Hepatocyte (in vitro differentiated cells): Measurements from ENCODE around the gene AP2A2. TPM values are rescaled to one million over a fixed set of nuclear protein-coding genes. Genes with fewer than 3 reads are reported as not detected.
A peak's percentile ranks its signal among the peaks of the same experiment; 100 is the strongest.

Experiments used
- DNase-seq: peaks from one replicate; pipeline ENCODE4 v3.0.0-alpha.2; 2016; ENCODE audit warnings: low spot score
- H2AFZ ChIP-seq: fragments of 200-600 bp; sonication (generic); 2 replicates; pipeline ENCODE4 v1.6.0; 2016; ENCODE audit warnings: antibody characterized with exemption, mild to moderate bottlenecking
- H3K27ac ChIP-seq: fragments of 200-600 bp; sonication (generic); 2 replicates; pipeline ENCODE4 v1.5.1; 2016; ENCODE audit warnings: mild to moderate bottlenecking
- H3K27me3 ChIP-seq: fragments of 200-600 bp; sonication (generic); 2 replicates; pipeline ENCODE4 v1.6.1; 2016
- H3K36me3 ChIP-seq: fragments of 200-600 bp; sonication (generic); replicated peaks from 2 replicates; pipeline ENCODE4 v1.5.1; 2016; ENCODE audit warnings: low read depth; ENCODE audit not compliant: insufficient read depth
- H3K4me1 ChIP-seq: fragments of 200-600 bp; sonication (generic); 2 replicates; pipeline ENCODE4 v1.5.1; 2016; ENCODE audit warnings: mild to moderate bottlenecking, moderate library complexity; ENCODE audit not compliant: insufficient read depth
- H3K4me2 ChIP-seq: fragments of 200-600 bp; sonication (generic); 2 replicates; pipeline ENCODE4 v1.6.0; 2016
- H3K4me3 ChIP-seq: fragments of 200-600 bp; sonication (generic); 2 replicates; pipeline ENCODE4 v1.5.1; 2016; ENCODE audit warnings: mild to moderate bottlenecking
- H3K79me2 ChIP-seq: fragments of 200-600 bp; sonication (generic); 2 replicates; pipeline ENCODE4 v1.6.0; 2017; ENCODE audit warnings: mild to moderate bottlenecking
- H3K9me2 ChIP-seq: fragments of 200-600 bp; sonication (generic); replicated peaks from 2 replicates; pipeline ENCODE4 v1.6.0; 2017; ENCODE audit warnings: mild to moderate bottlenecking; ENCODE audit not compliant: insufficient read depth
- H3K9me3 ChIP-seq: fragments of 200-600 bp; sonication (generic); 2 replicates; pipeline ENCODE4 v1.5.1; 2016; ENCODE audit warnings: low read depth, mild to moderate bottlenecking
- H4K20me1 ChIP-seq: fragments of 200-600 bp; sonication (generic); 2 replicates; pipeline ENCODE4 v1.6.0; 2016; ENCODE audit warnings: mild to moderate bottlenecking; ENCODE audit not compliant: insufficient read depth, poor library complexity, severe bottlenecking
- CTCF ChIP-seq: fragments of 200-600 bp; sonication (generic); IDR thresholded peaks from 2 replicates; pipeline ENCODE4 v1.5.1; 2016; ENCODE audit warnings: antibody characterized with exemption, mild to moderate bottlenecking; ENCODE audit not compliant: poor library complexity
- EZH2 ChIP-seq: fragments of 200-600 bp; sonication (generic); IDR thresholded peaks from 2 replicates; pipeline ENCODE4 v1.6.1; 2016; ENCODE audit warnings: antibody characterized with exemption, mild to moderate bottlenecking, borderline replicate concordance
- EZH2phosphoT487 ChIP-seq: fragments of 200-600 bp; sonication (generic); IDR thresholded peaks from one replicate; pipeline ENCODE4 v1.6.1; 2018; ENCODE audit warnings: antibody characterized with exemption, mild to moderate bottlenecking, low read depth, moderate library complexity; ENCODE audit not compliant: unreplicated experiment, severe bottlenecking
- WGBS: methylation state at CpG from one replicate; pipeline ENCODE4 v1.1.6; 2016; ENCODE audit warnings: low lambda C conversion rate; ENCODE audit errors: missing lambda C conversion rate; 5-methylcytosine and 5-hydroxymethylcytosine counted together
- polyA plus RNA-seq: library from polyadenylated mRNA; unstranded; fragments of >200 nt; fragmentation: Nextera tagmentation; extraction: Ambion mirVana; gene quantifications from 2 replicates; pipeline ENCODE4 v1.2.1, GENCODE V29; 2016
- total RNA-seq: library from RNA; depleted of rRNA; stranded (reverse); fragments of >200 nt; gene quantifications from 2 replicates; pipeline ENCODE4 v1.2.3, GENCODE V29; 2014

Gene AP2A2
- total and polyA plus RNA-seq, 2 experiments from 2014 or later, result 49.7 to 68.0 TPM

- H3K27ac ChIP-seq, result peak overlapping the region; percentile 78
- peaks cover 70% of the 10 kb centered on the region for H3K4me1 ChIP-seq
- H3K79me2 ChIP-seq, result peaks cover 76% of the 10 kb centered on the region
- H3K36me3 ChIP-seq, result no peaks in the 10 kb centered on the region
- H3K27me3 ChIP-seq, result no peaks in the 10 kb centered on the region
- H2AFZ ChIP-seq, result no peak overlapping the region
- TF ChIP-seq CTCF (no peak), EZH2 (no peak), EZH2phosphoT487 (no peak)
- no peaks in the 10 kb centered on the region for H3K9me3 ChIP-seq
- peaks cover 34% of the 10 kb centered on the region for H4K20me1 ChIP-seq
- no peaks in the 10 kb centered on the region for H3K9me2 ChIP-seq
- no peak overlapping the region for H3K4me3 ChIP-seq
- whole genome bisulfite sequencing, result 79% methylated on average over 5 of the region's 5 CpGs
- H3K4me2 ChIP-seq, result peak overlapping the region; percentile 40
- no peak for DNase-seq
These were observed 28.9 kb downstream of the AP2A2 start for GRCh38 chr11:954392-955153.

- Histone ChIP-seq H3K36me3 (no peaks in the 10 kb centered on the region), H3K4me2 (peak overlapping the region; percentile 40), H3K4me1 (peaks cover 70% of the 10 kb centered on the region), H3K27ac (peak overlapping the region; percentile 78), H3K9me2 (no peaks in the 10 kb centered on the region), H4K20me1 (peaks cover 34% of the 10 kb centered on the region), H3K79me2 (peaks cover 73% of the 10 kb centered on the region), H3K9me3 (no peaks in the 10 kb centered on the region), H3K27me3 (no peaks in the 10 kb centered on the region), H2AFZ (no peak overlapping the region), H3K4me3 (no peak overlapping the region)
- no peak for TF ChIP-seq EZH2phosphoT487
- no peak for TF ChIP-seq CTCF
- TF ChIP-seq EZH2, result no peak
- 72% methylated on average over 15 of the region's 15 CpGs for WGBS
- no peak for DNase-seq
These were observed 29.7 kb downstream of the AP2A2 start for GRCh38 chr11:955154-956063.

GRCh38 chr11:957212-957920 lies 31.7 kb downstream of the AP2A2 start:
- Histone ChIP-seq H2AFZ (no peak overlapping the region), H3K36me3 (no peaks in the 10 kb centered on the region), H3K4me2 (peak overlapping the region; percentile 33), H3K27ac (peak overlapping the region; percentile 78), H3K9me2 (no peaks in the 10 kb centered on the region), H3K9me3 (no peaks in the 10 kb centered on the region), H4K20me1 (peaks cover 34% of the 10 kb centered on the region), H3K79me2 (peaks cover 62% of the 10 kb centered on the region), H3K27me3 (no peaks in the 10 kb centered on the region), H3K4me3 (no peak overlapping the region), H3K4me1 (peaks cover 59% of the 10 kb centered on the region)
- 57% methylated on average over 11 of the region's 11 CpGs for WGBS
- peak; percentile 58 for DNase-seq
- TF ChIP-seq EZH2, result no peak
- no peak for TF ChIP-seq EZH2phosphoT487
- TF ChIP-seq CTCF, result no peak
